AG04450 (cell line): ENCODE results near the gene TSHZ2. TPM values are rescaled to one million over a fixed set of nuclear protein-coding genes. Genes with fewer than 3 reads are reported as not detected.

ENCODE experiments used
- CTCF ChIA-PET: fragments of 300-600, 350-600 bp; formaldehyde crosslinking; extraction: SDS; loops from one replicate; lab custom pipeline; 2022; ENCODE audit warnings: antibody characterized with exemption, inconsistent platforms; lab: Charles Lee
- POLR2A ChIA-PET: fragments of 350-600 bp; formaldehyde crosslinking; extraction: SDS; loops from one replicate; lab custom pipeline; 2021; ENCODE audit warnings: antibody characterized with exemption, inconsistent platforms; lab: Yijun Ruan, JAX
- DNase-seq: peaks from one replicate; pipeline ENCODE4 v3.0.0-alpha.2; 2011; ENCODE audit warnings: low read depth, low spot score
- H3K27ac ChIP-seq: one replicate; pipeline ENCODE4 v1.5.1; 2012; ENCODE audit warnings: low read depth, low read length, control low read depth
- H3K27me3 ChIP-seq: one replicate; pipeline ENCODE4 v1.6.0; 2012; ENCODE audit warnings: low read length; ENCODE audit not compliant: control insufficient read depth, insufficient read depth
- H3K4me3 ChIP-seq: 2 replicates; pipeline ENCODE4 v1.5.1; 2011; ENCODE audit warnings: mild to moderate bottlenecking, low read depth, low read length, control low read depth
- H3K9me3 ChIP-seq: 2 replicates; pipeline ENCODE4 v1.5.1; 2012; ENCODE audit warnings: low read length; ENCODE audit not compliant: control insufficient read depth, insufficient read depth
- polyA plus RNA-seq: library from polyadenylated mRNA; depleted of rRNA; stranded (reverse); fragments of >200 nt; gene quantifications from 2 replicates; pipeline ENCODE4 v1.2.3, GENCODE V29; 2011
- TF ChIP-seq, protein P1 (sequence below): IDR thresholded peaks from 2 replicates; pipeline ENCODE4 v1.5.1; 2011; ENCODE audit warnings: low read depth, low read length, control low read depth, inconsistent platforms

TSHZ2 gene
- polyA plus RNA-seq, 1 experiment: not detected

DNA sequence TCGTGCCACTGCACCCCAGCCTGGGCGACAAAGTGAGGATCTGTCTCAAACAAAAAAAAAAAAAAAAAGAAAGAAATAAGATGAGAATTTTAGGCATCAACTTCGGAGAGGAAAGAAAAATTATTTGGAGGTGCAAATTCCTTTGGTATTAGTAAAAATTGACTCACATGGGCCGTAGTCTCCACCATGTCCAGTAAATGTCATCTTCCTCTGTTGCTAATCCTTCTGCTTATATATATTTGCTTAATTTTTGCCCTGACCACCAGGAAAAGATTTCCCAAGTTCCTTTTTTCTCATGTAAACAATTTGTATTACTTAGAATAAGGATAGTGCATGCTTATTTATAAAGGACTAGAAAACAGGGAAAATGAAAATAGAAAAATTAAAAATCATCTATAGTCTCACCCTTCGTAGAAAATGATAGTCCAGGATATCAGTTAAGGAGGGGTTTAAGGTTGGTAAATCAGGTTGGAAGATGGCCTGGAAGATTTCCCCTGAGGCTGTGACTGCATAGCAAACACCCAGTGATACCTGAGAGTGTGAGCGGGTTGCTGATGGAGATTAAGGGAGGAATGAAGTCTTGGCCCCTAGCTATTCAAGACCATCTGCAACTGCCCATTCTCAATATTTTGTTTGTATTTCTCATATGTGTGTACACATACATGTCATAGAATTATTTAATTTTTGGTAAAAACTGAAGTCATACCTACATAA is 380.7 kb downstream of the TSHZ2 start:
- Histone ChIP-seq H3K9me3 (no peaks in the 10 kb centered on the region), H3K4me3 (no peak overlapping the region), H3K27ac (no peak overlapping the region), H3K27me3 (no peaks in the 10 kb centered on the region)
- DNase-seq: no peak
- CTCF ChIA-PET: no interaction called here
- POLR2A ChIA-PET: no interaction called here
- TF ChIP-seq, protein P1, sequence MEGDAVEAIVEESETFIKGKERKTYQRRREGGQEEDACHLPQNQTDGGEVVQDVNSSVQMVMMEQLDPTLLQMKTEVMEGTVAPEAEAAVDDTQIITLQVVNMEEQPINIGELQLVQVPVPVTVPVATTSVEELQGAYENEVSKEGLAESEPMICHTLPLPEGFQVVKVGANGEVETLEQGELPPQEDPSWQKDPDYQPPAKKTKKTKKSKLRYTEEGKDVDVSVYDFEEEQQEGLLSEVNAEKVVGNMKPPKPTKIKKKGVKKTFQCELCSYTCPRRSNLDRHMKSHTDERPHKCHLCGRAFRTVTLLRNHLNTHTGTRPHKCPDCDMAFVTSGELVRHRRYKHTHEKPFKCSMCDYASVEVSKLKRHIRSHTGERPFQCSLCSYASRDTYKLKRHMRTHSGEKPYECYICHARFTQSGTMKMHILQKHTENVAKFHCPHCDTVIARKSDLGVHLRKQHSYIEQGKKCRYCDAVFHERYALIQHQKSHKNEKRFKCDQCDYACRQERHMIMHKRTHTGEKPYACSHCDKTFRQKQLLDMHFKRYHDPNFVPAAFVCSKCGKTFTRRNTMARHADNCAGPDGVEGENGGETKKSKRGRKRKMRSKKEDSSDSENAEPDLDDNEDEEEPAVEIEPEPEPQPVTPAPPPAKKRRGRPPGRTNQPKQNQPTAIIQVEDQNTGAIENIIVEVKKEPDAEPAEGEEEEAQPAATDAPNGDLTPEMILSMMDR: no peak

DNA sequence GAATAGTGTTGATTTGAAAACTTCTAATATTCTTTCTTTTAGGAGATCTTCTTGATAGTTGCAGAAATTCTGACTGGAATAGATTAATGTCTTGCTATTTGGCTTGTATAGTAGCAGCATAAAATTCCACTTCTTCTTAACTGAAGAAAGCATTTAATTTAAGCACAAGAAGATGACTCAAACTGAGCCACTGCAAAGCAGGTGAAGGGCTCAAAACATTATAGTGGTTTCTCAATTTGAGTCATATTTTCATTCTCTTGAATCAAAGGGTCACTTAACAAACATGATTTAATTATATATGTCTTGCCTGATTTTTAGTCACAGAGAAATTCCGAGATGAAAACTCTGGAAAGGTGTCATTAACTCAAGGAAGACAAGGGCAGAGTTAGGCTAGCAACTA is 382.2 kb downstream of the TSHZ2 start:
- ChIA-PET POLR2A (no interaction called here), CTCF (no interaction called here)
- no peak overlapping the region for H3K4me3 ChIP-seq
- TF ChIP-seq, protein P1: no peak
- no peaks in the 10 kb centered on the region for H3K9me3 ChIP-seq
- no peak overlapping the region for H3K27ac ChIP-seq
- H3K27me3 ChIP-seq: no peaks in the 10 kb centered on the region
- no peak for DNase-seq

DNA sequence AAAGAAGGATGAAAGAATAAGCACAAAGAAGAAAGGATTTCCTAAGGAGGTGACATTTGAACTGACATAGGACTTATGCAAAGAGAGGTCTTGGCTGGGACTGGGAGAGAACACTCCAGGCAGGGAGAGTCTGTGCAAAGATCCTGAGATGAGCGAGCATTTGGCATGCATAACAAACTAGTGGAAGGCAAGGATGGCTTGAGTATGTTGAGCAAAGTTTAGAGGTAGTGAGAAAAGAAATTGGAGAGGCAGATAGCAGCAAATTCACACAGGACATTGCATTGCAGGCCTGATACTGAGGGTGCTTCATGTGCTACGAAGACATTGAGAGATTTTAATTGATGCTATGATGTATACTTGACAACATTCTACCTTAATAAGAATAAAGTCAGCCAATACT is 383.6 kb downstream of the TSHZ2 start:
- Histone ChIP-seq H3K9me3 (no peaks in the 10 kb centered on the region), H3K27ac (no peak overlapping the region), H3K27me3 (no peaks in the 10 kb centered on the region), H3K4me3 (no peak overlapping the region)
- no peak for DNase-seq
- TF ChIP-seq, protein P1: no peak
- POLR2A ChIA-PET: no interaction called here
- CTCF ChIA-PET: no interaction called here

DNA sequence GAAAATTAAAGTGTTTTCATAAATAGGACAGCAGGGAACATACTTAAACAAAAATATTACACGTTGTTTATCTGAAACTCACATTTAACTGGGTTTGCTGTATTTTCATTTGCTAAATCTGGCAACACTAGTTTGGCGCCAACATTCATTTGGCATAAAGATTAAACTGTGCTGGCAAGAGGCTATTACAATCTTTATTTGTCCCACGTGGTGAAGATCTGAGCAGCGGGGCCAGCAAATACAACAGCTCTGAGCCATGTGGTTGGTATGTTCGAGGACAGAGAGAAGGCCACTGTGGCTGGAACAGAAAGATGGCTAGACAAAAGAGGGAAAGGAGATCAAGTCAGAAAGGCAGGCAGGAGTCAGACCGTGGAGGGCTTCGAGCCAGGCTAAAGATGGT is 387.3 kb downstream of the TSHZ2 start:
- CTCF ChIA-PET: no interaction called here

DNA sequence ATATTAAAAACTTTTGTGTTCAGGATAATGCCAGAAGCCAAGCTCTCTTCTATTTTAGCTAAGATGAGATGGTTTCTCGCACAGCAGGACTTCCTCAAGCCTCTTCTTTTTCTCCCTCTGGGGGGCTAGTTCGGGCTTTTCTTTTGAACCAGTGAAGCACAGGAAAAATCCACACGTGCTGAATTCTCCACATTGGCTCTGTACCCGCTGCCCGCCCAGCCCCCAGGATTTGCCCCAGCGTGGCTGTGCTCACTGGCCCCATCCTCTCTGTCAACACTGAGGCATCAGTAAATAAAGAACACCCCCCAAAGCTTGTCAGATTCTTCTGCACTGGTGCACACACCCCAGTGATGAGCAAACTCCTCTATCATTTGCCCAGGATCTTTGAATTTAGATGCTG is 388.7 kb downstream of the TSHZ2 start:
- Histone ChIP-seq H3K27me3 (no peaks in the 10 kb centered on the region), H3K4me3 (no peak overlapping the region), H3K9me3 (no peaks in the 10 kb centered on the region; the same call in 1 of the 2 replicates), H3K27ac (no peak overlapping the region)
- ChIA-PET POLR2A (no interaction called here), CTCF (no interaction called here)
- no peak for DNase-seq
- TF ChIP-seq, protein P1: no peak

More for the DNA sequence above, 387.3 kb downstream of the TSHZ2 start:
- no peaks in the 10 kb centered on the region for H3K27me3 ChIP-seq
- H3K27ac ChIP-seq: no peak overlapping the region
- no peak for DNase-seq
- POLR2A ChIA-PET: no interaction called here
- no peak overlapping the region for H3K4me3 ChIP-seq
- TF ChIP-seq, protein P1: no peak
- no peaks in the 10 kb centered on the region; the same call in 1 of the 2 replicates for H3K9me3 ChIP-seq
